Effector memory CD8-positive, alpha-beta T cell (primary cell): Measurements from ENCODE around the gene AP2M1.

Source experiments
- ATAC-seq: fragments of 150-1000 bp; cut with Tn5 transposase; replicated peaks from 2 replicates; pipeline ENCODE4 v1.10.0; 2021; ENCODE audit warnings: mild to moderate bottlenecking, moderate library complexity
- DNase-seq, 3 experiments: peaks; one replicate each; pipeline ENCODE4 v3.0.0; 2021
- H3K27ac Mint-ChIP-seq, 2 donors: one replicate each; pipeline ENCODE4 v1.8.0; 2022; ENCODE audit warnings: mild to moderate bottlenecking in 2 of 2, mixed read lengths in 2 of 2, moderate library complexity in 2 of 2
- H3K27me3 Mint-ChIP-seq, 2 donors: one replicate each; pipeline ENCODE4 v1.8.0; 2022; ENCODE audit warnings: mixed read lengths in 2 of 2
- H3K36me3 Mint-ChIP-seq: one replicate; pipeline ENCODE4 v1.8.0; 2022; ENCODE audit warnings: mild to moderate bottlenecking, moderate library complexity, mixed read lengths; ENCODE audit not compliant: insufficient read depth
- H3K4me1 Mint-ChIP-seq, 2 donors: one replicate each; pipeline ENCODE4 v1.8.0; 2022; ENCODE audit warnings: low read depth in 2 of 2, mixed read lengths in 2 of 2
- H3K4me3 Mint-ChIP-seq, 2 donors: one replicate each; pipeline ENCODE4 v1.8.0; 2022; ENCODE audit warnings: mild to moderate bottlenecking in 2 of 2, mixed read lengths in 2 of 2, moderate library complexity in 2 of 2
- H3K9me3 Mint-ChIP-seq, 2 donors: one replicate each; pipeline ENCODE4 v1.8.0; 2022; ENCODE audit warnings: mixed read lengths in 2 of 2

Gene AP2M1

GRCh38 chr3:184176377-184177330 lies 2.0 kb downstream of the AP2M1 start:
- DNase-seq (no peak), ATAC-seq (no peak)
- peaks cover 39% of the 10 kb centered on the region for H3K36me3 Mint-ChIP-seq
- peak overlapping the region; percentile 96 to 97 for H3K4me3 Mint-ChIP-seq
- peak overlapping the region in 1 of 2 donors; percentile 59 for H3K27ac Mint-ChIP-seq
- no peaks in the 10 kb centered on the region for H3K27me3 Mint-ChIP-seq
- H3K9me3 Mint-ChIP-seq: no peaks in the 10 kb centered on the region
- H3K4me1 Mint-ChIP-seq: peaks cover 21 to 27% of the 10 kb centered on the region in 2 donors

- Mint-ChIP-seq H3K4me1 (peaks cover 21 to 27% of the 10 kb centered on the region in 2 donors), H3K36me3 (peaks cover 39% of the 10 kb centered on the region), H3K4me3 (no peak overlapping the region), H3K9me3 (no peaks in the 10 kb centered on the region), H3K27me3 (no peaks in the 10 kb centered on the region), H3K27ac (no peak overlapping the region)
- no peak for DNase-seq
- ATAC-seq: no peak
Measured at GRCh38 chr3:184177331-184177731, 2.7 kb downstream of the AP2M1 start.

GRCh38 chr3:184177767-184178306 lies 3.2 kb downstream of the AP2M1 start:
- Mint-ChIP-seq H3K36me3 (peaks cover 39% of the 10 kb centered on the region), H3K27me3 (no peaks in the 10 kb centered on the region), H3K4me3 (no peak overlapping the region), H3K9me3 (no peaks in the 10 kb centered on the region), H3K27ac (peak overlapping the region in 1 of 2 donors; percentile 7), H3K4me1 (peaks cover 21 to 27% of the 10 kb centered on the region in 2 donors)
- ATAC-seq: no peak
- DNase-seq: no peak

- DNase-seq: no peak
- H3K36me3 Mint-ChIP-seq: peaks cover 45% of the 10 kb centered on the region
- peaks cover 21 to 27% of the 10 kb centered on the region in 2 donors for H3K4me1 Mint-ChIP-seq
- no peak for ATAC-seq
- H3K27ac Mint-ChIP-seq: peak overlapping the region in 1 of 2 donors; percentile 7
- no peak overlapping the region for H3K4me3 Mint-ChIP-seq
- no peaks in the 10 kb centered on the region for H3K9me3 Mint-ChIP-seq
- no peaks in the 10 kb centered on the region for H3K27me3 Mint-ChIP-seq
Measured at GRCh38 chr3:184178521-184179138, 4.0 kb downstream of the AP2M1 start.

- Mint-ChIP-seq H3K9me3 (no peaks in the 10 kb centered on the region), H3K4me1 (peaks cover 24 to 29% of the 10 kb centered on the region in 2 donors), H3K4me3 (no peak overlapping the region), H3K27me3 (no peaks in the 10 kb centered on the region), H3K36me3 (peaks cover 43% of the 10 kb centered on the region), H3K27ac (peak overlapping the region in 1 of 2 donors; percentile 35)
- no peak for DNase-seq
- no peak for ATAC-seq
Measured at GRCh38 chr3:184180165-184180564, 5.5 kb downstream of the AP2M1 start.

- Mint-ChIP-seq H3K9me3 (no peaks in the 10 kb centered on the region), H3K4me1 (peaks cover 22 to 27% of the 10 kb centered on the region in 2 donors), H3K27me3 (no peaks in the 10 kb centered on the region), H3K36me3 (peaks cover 46% of the 10 kb centered on the region), H3K4me3 (no peak overlapping the region), H3K27ac (no peak overlapping the region)
- DNase-seq: no peak
- ATAC-seq: no peak
Measured at GRCh38 chr3:184181596-184181995, 6.9 kb downstream of the AP2M1 start.

- H3K4me1 Mint-ChIP-seq: peaks cover 33 to 34% of the 10 kb centered on the region in 2 donors
- no peak for DNase-seq
- no peak overlapping the region for H3K27ac Mint-ChIP-seq
- no peak for ATAC-seq
- peaks cover 55% of the 10 kb centered on the region for H3K36me3 Mint-ChIP-seq
- no peaks in the 10 kb centered on the region for H3K27me3 Mint-ChIP-seq
- H3K4me3 Mint-ChIP-seq: no peak overlapping the region
- no peaks in the 10 kb centered on the region for H3K9me3 Mint-ChIP-seq
Measured at GRCh38 chr3:184183679-184184078, 9.0 kb downstream of the AP2M1 start.

- Mint-ChIP-seq H3K4me1 (peaks cover 33 to 36% of the 10 kb centered on the region in 2 donors), H3K9me3 (no peaks in the 10 kb centered on the region), H3K36me3 (peaks cover 54% of the 10 kb centered on the region)
Measured at GRCh38 chr3:184184546-184185230, 10.0 kb downstream of the AP2M1 start.

GRCh38 chr3:184185461-184186183 lies 11.0 kb downstream of the AP2M1 start:
- peaks cover 57% of the 10 kb centered on the region for H3K36me3 Mint-ChIP-seq
- H3K4me1 Mint-ChIP-seq: peaks cover 33 to 40% of the 10 kb centered on the region in 2 donors

More at GRCh38 chr3:184184546-184185230, 10.0 kb downstream of the AP2M1 start:
- peak overlapping the region in 1 of 2 donors; percentile 94 for H3K27ac Mint-ChIP-seq
- no peaks in the 10 kb centered on the region for H3K27me3 Mint-ChIP-seq
- DNase-seq (no peak), ATAC-seq (no peak)
- H3K4me3 Mint-ChIP-seq: peak overlapping the region; percentile 84 to 89

GRCh38 chr3:184186184-184186901 lies 11.7 kb downstream of the AP2M1 start, which contains the start of gene ABCF3:
Gene ABCF3, plus strand, starts transcription at chr3:184186199. Its CDS starts 9 bp downstream, at chr3:184186208.
- Mint-ChIP-seq H3K27ac (peak within 1 kb of the TSS; percentile 94 to 96), H3K4me3 (peak within 1 kb of the TSS; percentile 84 to 89), H3K4me1 (peaks cover 33 to 40% of the 10 kb centered on the region in 2 donors), H3K36me3 (peaks cover 58% of the 10 kb centered on the region), H3K9me3 (no peaks in the 10 kb centered on the region), H3K27me3 (no peaks in the 10 kb centered on the region)
- no peak for DNase-seq
- ATAC-seq: peak; percentile 24

More at GRCh38 chr3:184185461-184186183, 11.0 kb downstream of the AP2M1 start:
- peak overlapping the region; percentile 94 to 96 for H3K27ac Mint-ChIP-seq
- no peaks in the 10 kb centered on the region for H3K9me3 Mint-ChIP-seq
- H3K27me3 Mint-ChIP-seq: no peaks in the 10 kb centered on the region
- peak; percentile 98 to 99 (median 98) for DNase-seq
- ATAC-seq: peak; percentile 88
- H3K4me3 Mint-ChIP-seq: peak overlapping the region; percentile 84 to 89

GRCh38 chr3:184186902-184187207 lies 12.2 kb downstream of the AP2M1 start:
- H3K4me3 Mint-ChIP-seq: peak overlapping the region; percentile 84 to 89
- no peak for DNase-seq
- H3K27me3 Mint-ChIP-seq: no peaks in the 10 kb centered on the region
- peaks cover 63% of the 10 kb centered on the region for H3K36me3 Mint-ChIP-seq
- no peaks in the 10 kb centered on the region for H3K9me3 Mint-ChIP-seq
- peak overlapping the region; percentile 94 to 96 for H3K27ac Mint-ChIP-seq
- ATAC-seq: no peak
- H3K4me1 Mint-ChIP-seq: peaks cover 33 to 40% of the 10 kb centered on the region in 2 donors

GRCh38 chr3:184188080-184188479 lies 13.4 kb downstream of the AP2M1 start:
- H3K4me3 Mint-ChIP-seq: peak overlapping the region in 1 of 2 donors; percentile 84
- no peak overlapping the region for H3K27ac Mint-ChIP-seq
- no peaks in the 10 kb centered on the region for H3K27me3 Mint-ChIP-seq
- peaks cover 35 to 40% of the 10 kb centered on the region in 2 donors for H3K4me1 Mint-ChIP-seq
- H3K36me3 Mint-ChIP-seq: peaks cover 75% of the 10 kb centered on the region
- ATAC-seq: no peak
- no peaks in the 10 kb centered on the region for H3K9me3 Mint-ChIP-seq
- DNase-seq: no peak
